NCI-H146 treated with DMSO at 0.1 percent for 48 hours (cell line): ENCODE data around the gene PIRT.

Experiments used
- DNase-seq: peaks from one replicate; lab custom pipeline; 2025; ENCODE audit not compliant: unreplicated experiment; lab: John Stamatoyannopoulos, UW

PIRT gene

GRCh38 chr17:10790491-10791401 lies 47.1 kb downstream of the PIRT start:
- DNase-seq, result no peak

- no peak for DNase-seq
Observed at GRCh38 chr17:10789694-10790271, 48.1 kb downstream of the PIRT start.

GRCh38 chr17:10787306-10788045 lies 50.4 kb downstream of the PIRT start:
- DNase-seq, result no peak

- no peak for DNase-seq
Observed at GRCh38 chr17:10785295-10785694, 52.6 kb downstream of the PIRT start.

GRCh38 chr17:10779609-10780008 lies 58.3 kb downstream of the PIRT start:
- DNase-seq, result no peak

GRCh38 chr17:10777890-10778289 lies 60.0 kb downstream of the PIRT start:
- DNase-seq, result no peak

- no peak for DNase-seq
Observed at GRCh38 chr17:10777131-10777807, 60.6 kb downstream of the PIRT start.

- DNase-seq, result no peak
Observed at GRCh38 chr17:10776381-10776780, 61.5 kb downstream of the PIRT start.

- no peak for DNase-seq
Observed at GRCh38 chr17:10775740-10776356, 62.0 kb downstream of the PIRT start.

GRCh38 chr17:10775058-10775457 lies 62.8 kb downstream of the PIRT start:
- no peak for DNase-seq

GRCh38 chr17:10773391-10773790 lies 64.5 kb downstream of the PIRT start:
- DNase-seq, result no peak
